ENCODE measurements around the gene ZSCAN32. TPM values are rescaled to one million over a fixed set of nuclear protein-coding genes. Genes with fewer than 3 reads are reported as not detected.

ZSCAN32 gene
- total and polyA plus RNA-seq, 7 donors = 8.6 to 16.3 (median 12.1) TPM

DNA sequence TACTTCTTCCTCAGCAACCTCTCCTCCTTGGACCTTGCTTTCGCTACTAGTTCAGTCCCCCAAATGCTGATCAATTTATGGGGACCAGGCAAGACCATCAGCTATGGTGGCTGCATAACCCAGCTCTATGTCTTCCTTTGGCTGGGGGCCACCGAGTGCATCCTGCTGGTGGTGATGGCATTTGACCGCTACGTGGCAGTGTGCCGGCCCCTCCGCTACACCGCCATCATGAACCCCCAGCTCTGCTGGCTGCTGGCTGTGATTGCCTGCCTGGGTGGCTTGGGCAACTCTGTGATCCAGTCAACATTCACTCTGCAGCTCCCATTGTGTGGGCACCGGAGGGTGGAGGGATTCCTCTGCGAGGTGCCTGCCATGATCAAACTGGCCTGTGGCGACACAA, 44.7 kb downstream of the ZSCAN32 start:
- 88% methylated on average over 10 of the region's 10 CpGs for WGBS, 2 donors
- H3K36me3 ChIP-seq = no peaks in the 10 kb centered on the region
- no peak overlapping the region for H3K4me3 ChIP-seq
- TF ChIP-seq POLR2A (IDR thresholded peaks at IDR 0.05) (no peak), POLR2AphosphoS5 (IDR thresholded peaks at IDR 0.05) (no peak), EP300 (IDR thresholded peaks at IDR 0.05) (no peak)
- TF ChIP-seq, protein P1, sequence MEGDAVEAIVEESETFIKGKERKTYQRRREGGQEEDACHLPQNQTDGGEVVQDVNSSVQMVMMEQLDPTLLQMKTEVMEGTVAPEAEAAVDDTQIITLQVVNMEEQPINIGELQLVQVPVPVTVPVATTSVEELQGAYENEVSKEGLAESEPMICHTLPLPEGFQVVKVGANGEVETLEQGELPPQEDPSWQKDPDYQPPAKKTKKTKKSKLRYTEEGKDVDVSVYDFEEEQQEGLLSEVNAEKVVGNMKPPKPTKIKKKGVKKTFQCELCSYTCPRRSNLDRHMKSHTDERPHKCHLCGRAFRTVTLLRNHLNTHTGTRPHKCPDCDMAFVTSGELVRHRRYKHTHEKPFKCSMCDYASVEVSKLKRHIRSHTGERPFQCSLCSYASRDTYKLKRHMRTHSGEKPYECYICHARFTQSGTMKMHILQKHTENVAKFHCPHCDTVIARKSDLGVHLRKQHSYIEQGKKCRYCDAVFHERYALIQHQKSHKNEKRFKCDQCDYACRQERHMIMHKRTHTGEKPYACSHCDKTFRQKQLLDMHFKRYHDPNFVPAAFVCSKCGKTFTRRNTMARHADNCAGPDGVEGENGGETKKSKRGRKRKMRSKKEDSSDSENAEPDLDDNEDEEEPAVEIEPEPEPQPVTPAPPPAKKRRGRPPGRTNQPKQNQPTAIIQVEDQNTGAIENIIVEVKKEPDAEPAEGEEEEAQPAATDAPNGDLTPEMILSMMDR (IDR thresholded peaks at IDR 0.05) = no peak
- peaks cover 0 to under 1% (median 0%) of the 10 kb centered on the region in 4 donors for H3K9me3 ChIP-seq
- H3K4me1 ChIP-seq = no peaks in the 10 kb centered on the region
- intact Hi-C loops (cut with DNase I) = no loop called here
- H3K27me3 ChIP-seq = peaks cover 0 to 2% (median 0%) of the 10 kb centered on the region in 3 donors
- DNase-seq = no peak
- H3K27ac ChIP-seq = no peak overlapping the region

DNA sequence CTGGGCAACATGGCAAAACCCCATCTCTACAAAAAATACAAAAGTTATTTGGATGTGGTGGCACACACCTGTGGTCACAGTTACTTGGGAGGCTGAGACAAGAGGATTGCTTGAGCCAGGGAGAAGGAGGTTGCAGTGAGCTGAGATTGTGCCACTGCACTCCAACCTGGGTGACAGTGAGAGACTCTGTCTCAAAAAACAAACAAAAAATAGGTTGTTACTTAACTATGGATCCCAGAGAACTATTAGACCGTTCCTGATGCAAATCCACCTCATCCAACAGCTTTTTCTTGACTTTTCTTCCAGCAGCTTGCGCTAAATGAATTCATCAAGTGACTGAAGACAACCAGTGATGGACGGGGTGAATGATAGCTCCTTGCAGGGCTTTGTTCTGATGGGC, 45.2 kb downstream of the ZSCAN32 start, which contains the start of gene OR2C1:
Gene OR2C1 (plus strand): TSS at position 301 of the 400 bp plus-strand sequence. CDS start 52 bp downstream, at position 353.
- Histone ChIP-seq H3K9me3 (no peaks in the 10 kb centered on the region), H3K27me3 (no peaks in the 10 kb centered on the region), H3K4me3 (no peak within 1 kb of the TSS), H3K36me3 (no peaks in the 10 kb centered on the region), H3K4me1 (no peaks in the 10 kb centered on the region), H3K27ac (no peak within 1 kb of the TSS)
- intact Hi-C loops (cut with DNase I) = no loop called here
- no peak for DNase-seq
- WGBS, 2 donors = 69 to 72% methylated on average over 3 of the region's 3 CpGs
- TF ChIP-seq EP300 (IDR thresholded peaks at IDR 0.05) = no peak
- TF ChIP-seq POLR2AphosphoS5 (IDR thresholded peaks at IDR 0.05) = no peak
- TF ChIP-seq, protein P1 (IDR thresholded peaks at IDR 0.05) = no peak
- no peak for TF ChIP-seq POLR2A (IDR thresholded peaks at IDR 0.05)

DNA sequence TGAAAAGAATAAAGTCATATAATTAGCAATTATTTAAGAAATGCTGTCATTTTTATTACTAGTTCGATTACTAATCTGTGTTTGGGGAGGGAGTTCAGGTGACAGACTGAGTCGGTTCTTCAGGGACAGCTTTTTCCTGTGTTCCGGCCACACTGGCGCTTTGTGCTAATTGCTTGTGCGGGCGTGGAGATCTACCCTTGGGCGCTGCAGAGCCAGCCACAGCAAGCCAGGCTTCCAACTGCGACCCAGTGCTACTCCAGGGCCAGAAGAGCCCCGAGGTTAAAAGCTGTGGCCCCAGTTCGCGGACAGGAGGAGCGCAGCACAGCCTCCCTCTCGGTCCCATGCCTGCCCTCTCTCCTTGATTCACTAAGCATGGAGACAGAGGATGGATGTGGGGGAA, 51.6 kb downstream of the ZSCAN32 start:
- Histone ChIP-seq H3K4me1 (no peaks in the 10 kb centered on the region), H3K9me3 (peaks cover 0 to 3% (median 0%) of the 10 kb centered on the region in 4 donors), H3K4me3 (no peak overlapping the region), H3K36me3 (no peaks in the 10 kb centered on the region), H3K27me3 (no peaks in the 10 kb centered on the region), H3K27ac (no peak overlapping the region)
- intact Hi-C loops (cut with DNase I) = no loop called here
- TF ChIP-seq POLR2AphosphoS5 (IDR thresholded peaks at IDR 0.05) (no peak), EP300 (IDR thresholded peaks at IDR 0.05) (no peak), POLR2A (IDR thresholded peaks at IDR 0.05) (no peak)
- TF ChIP-seq, protein P1 (IDR thresholded peaks at IDR 0.05) = no peak
- DNase-seq = no peak
- 67 to 78% methylated on average over 13 of the region's 13 CpGs for WGBS, 2 donors

DNA sequence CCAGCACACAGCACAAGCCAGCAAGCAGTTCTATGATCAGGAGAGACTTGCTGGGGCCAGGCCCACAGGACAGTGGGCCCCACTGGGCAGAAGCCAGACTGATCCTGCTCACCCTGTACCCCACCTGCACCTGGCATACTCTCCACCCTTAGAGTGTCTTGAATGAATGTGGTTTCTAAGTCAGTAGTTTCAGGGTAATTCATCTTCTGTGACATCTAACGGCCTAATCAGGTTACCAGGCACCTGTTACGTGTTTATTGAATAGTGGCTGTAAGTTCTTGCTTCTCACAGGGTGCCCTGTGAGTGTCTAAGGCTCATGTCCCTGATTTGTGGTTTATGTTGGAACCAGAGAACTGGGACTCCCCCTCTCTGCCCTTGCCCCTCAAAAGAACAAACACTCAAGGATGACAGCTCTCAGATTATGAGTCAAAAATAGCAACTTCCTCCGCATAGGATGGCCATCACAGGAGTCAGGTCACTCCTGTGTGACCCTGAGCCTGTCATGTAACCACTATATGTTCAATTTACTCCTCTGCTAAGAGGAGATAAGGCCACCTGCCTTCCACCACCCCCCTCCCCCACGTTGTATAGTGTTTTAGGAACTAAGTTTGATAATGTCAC, 52.1 kb downstream of the ZSCAN32 start:
- no peak for DNase-seq
- Histone ChIP-seq H3K36me3 (no peaks in the 10 kb centered on the region), H3K4me3 (no peak overlapping the region), H3K27ac (no peak overlapping the region), H3K27me3 (no peaks in the 10 kb centered on the region), H3K4me1 (no peaks in the 10 kb centered on the region), H3K9me3 (peaks cover 0 to 3% (median 0%) of the 10 kb centered on the region in 4 donors)
- 39 to 41% methylated on average over 4 of the region's 4 CpGs for WGBS, 2 donors
- intact Hi-C loops (cut with DNase I) = no loop called here
- TF ChIP-seq, protein P1 (IDR thresholded peaks at IDR 0.05) = no peak
- no peak for TF ChIP-seq POLR2A (IDR thresholded peaks at IDR 0.05)
- TF ChIP-seq POLR2AphosphoS5 (IDR thresholded peaks at IDR 0.05) = no peak
- no peak for TF ChIP-seq EP300 (IDR thresholded peaks at IDR 0.05)

DNA sequence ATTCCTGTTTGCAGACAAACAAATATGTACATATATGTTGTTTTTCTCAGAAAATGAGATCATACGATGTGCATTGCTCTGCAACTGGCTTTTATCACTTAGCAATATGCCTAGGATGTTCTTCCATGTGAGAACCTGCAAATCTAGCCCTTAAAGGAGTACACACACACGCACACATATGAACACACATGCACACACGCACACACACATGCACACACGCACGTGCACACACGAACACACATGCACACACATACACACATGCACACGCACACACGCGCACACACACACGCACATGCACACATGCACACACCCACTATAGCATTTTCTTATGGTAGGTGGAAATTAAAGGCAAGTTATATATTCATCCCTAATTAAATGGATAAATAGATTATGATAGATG, 53.2 kb downstream of the ZSCAN32 start:
- TF ChIP-seq, protein P1 (IDR thresholded peaks at IDR 0.05) = no peak
- TF ChIP-seq EP300 (IDR thresholded peaks at IDR 0.05) = no peak
- no peak for TF ChIP-seq POLR2A (IDR thresholded peaks at IDR 0.05)
- no peak for TF ChIP-seq POLR2AphosphoS5 (IDR thresholded peaks at IDR 0.05)
- peaks cover 0 to 3% (median 0%) of the 10 kb centered on the region in 4 donors for H3K9me3 ChIP-seq
- H3K36me3 ChIP-seq = no peaks in the 10 kb centered on the region
- no peak overlapping the region for H3K27ac ChIP-seq
- no peak for DNase-seq
- no peaks in the 10 kb centered on the region for H3K4me1 ChIP-seq
- H3K4me3 ChIP-seq = no peak overlapping the region
- intact Hi-C loops (cut with DNase I) = no loop called here
- H3K27me3 ChIP-seq = no peaks in the 10 kb centered on the region
- 76 to 82% methylated on average over 10 of the region's 10 CpGs for WGBS, 2 donors

Data from sigmoid colon (tissue), 7 donors.